ENCODE data around the gene UTP18. TPM values are rescaled to one million over a fixed set of nuclear protein-coding genes. Genes with fewer than 3 reads are reported as not detected.
A peak's percentile ranks its signal among the peaks of the same experiment; 100 is the strongest.
"Not testable (repeated sequence)": the region's sequence is repeated elsewhere in the genome, so short reads cannot be mapped to it uniquely, and the experiment has no call there.

Gene UTP18
- total RNA-seq, 1 donor from 2014 or later, result 38.5 TPM

DNA sequence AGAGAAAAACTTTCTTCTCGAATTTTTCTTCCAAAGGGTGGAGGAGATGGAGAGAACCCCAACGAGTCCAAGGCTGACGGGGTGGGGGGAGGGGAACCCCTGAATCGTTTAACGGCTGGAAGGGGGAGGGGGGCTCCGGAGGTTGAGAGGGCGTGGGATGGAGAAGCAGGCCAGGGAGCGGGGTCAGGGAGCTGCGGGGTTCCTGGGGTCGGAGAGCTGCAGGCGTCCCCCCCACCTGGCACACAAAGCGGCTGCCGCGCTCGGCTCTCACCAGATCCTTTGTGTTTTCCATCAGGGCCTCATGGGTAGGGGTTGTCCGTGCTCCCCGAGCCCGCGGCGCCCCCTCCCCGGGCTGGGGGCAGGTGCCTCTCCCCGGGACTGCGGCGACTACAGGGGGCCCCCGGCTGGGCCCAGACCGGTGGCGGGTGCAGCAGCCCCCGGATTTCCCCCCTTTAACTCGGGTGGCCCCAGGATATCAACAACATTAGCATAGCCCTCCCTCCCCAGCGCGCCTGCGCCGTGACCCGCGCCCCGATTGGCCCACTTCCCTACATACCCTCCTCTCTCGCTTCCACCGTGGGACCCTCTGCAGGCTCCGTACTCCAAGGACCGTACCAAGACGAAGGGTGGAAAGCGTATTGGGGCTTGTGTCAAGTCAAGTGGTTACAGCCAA lies 646 bp upstream of the UTP18 start, which contains the start of gene MBTD1:
Gene MBTD1 (minus strand): TSS at position 486 of the 673 bp plus-strand sequence. CDS start 34,888 bp downstream, outside the sequence.
- DNase-seq, result peak; percentile 100

GRCh38 chr17:51261024-51261963 lies 948 bp downstream of the UTP18 start:
- DNase-seq, result peak; percentile 29

DNA sequence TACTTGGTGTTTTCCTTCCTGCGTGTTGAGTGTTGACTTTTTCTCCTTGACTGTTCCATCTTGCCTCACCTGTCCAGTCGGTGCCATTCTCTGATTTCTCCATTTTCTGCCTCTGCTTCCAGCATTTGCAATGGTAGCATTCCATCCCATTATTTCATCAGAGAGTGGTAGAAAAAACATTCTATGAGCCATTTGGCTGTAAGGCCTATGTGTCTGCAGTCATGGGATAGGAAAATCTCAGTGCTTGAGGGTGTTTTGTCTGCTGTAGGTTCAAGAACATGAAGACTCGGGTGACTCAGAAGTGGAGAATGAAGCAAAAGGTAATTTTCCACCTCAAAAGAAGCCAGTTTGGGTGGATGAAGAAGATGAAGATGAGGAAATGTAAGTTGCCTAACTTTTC lies 2.7 kb downstream of the UTP18 start:
- no peak for DNase-seq

GRCh38 chr17:51264466-51264865 lies 4.1 kb downstream of the UTP18 start:
- not testable (repeated sequence) for DNase-seq

DNA sequence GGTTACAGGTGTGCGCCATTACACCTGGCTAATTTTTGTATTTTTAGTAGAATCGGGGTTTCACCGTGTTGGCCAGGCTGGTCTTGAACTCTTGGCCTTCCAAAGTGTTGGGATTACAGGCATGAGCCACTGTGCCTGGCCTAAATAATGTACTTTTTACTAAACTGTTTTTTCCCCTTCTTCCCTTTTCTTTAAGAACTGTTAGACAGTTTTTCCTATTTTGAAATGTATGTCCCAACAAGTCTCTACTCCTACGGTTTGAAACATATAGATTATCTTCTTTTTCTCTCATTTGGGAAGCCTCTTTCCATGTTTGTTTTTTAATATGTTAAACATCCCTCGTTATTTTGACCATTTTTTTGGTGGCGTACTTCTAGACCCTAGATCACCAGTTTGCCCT lies 9.6 kb downstream of the UTP18 start:
- no peak for DNase-seq

- DNase-seq, result no peak
Observed at GRCh38 chr17:51270636-51271035, 10.3 kb downstream of the UTP18 start.

- no peak for DNase-seq
Observed at GRCh38 chr17:51272812-51273211, 12.5 kb downstream of the UTP18 start.

- no peak for DNase-seq
Observed at GRCh38 chr17:51275381-51275780, 15.0 kb downstream of the UTP18 start.

DNA sequence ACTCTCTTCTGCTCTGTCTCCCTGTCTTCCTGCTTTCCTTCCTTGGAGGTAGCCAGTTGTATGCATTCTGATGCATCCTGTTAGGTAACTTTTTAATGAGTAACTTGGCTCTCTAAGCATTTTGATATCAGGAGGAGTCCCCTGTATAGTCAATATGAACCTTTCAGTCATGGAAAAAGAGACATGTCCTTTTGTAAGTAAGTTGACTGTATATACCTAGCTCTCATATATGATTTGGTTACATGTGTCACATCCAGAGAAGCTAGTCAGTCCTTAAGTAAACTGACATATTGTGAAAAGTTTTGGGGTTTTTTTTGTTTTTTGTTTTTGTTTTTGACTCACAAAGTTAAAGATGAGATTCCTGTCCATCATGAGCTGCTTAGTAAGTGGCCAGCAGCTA lies 18.8 kb downstream of the UTP18 start:
- DNase-seq, result no peak

GRCh38 chr17:51287412-51287811 lies 27.1 kb downstream of the UTP18 start:
- no peak for DNase-seq

- no peak for DNase-seq
Observed at GRCh38 chr17:51289696-51290111, 29.4 kb downstream of the UTP18 start.

DNA sequence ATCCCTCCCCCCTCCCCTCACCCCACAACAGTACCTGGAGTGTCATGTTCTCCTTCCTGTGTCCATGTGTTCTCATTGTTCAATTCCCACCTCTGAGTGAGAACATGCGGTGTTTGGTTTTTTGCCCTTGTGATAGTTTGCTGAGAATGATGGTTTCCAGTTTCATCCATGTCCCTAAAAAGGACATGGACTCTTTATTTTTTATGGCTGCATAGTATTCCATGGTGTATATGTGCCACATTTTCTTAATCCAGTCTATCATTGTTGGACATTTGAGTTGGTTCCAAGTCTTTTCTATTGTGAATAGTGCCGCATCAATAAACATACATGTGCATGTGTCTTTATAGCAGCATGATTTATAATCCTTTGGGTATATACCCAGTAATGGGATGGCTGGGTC lies 34.0 kb downstream of the UTP18 start:
- not testable (repeated sequence) for DNase-seq

DNA sequence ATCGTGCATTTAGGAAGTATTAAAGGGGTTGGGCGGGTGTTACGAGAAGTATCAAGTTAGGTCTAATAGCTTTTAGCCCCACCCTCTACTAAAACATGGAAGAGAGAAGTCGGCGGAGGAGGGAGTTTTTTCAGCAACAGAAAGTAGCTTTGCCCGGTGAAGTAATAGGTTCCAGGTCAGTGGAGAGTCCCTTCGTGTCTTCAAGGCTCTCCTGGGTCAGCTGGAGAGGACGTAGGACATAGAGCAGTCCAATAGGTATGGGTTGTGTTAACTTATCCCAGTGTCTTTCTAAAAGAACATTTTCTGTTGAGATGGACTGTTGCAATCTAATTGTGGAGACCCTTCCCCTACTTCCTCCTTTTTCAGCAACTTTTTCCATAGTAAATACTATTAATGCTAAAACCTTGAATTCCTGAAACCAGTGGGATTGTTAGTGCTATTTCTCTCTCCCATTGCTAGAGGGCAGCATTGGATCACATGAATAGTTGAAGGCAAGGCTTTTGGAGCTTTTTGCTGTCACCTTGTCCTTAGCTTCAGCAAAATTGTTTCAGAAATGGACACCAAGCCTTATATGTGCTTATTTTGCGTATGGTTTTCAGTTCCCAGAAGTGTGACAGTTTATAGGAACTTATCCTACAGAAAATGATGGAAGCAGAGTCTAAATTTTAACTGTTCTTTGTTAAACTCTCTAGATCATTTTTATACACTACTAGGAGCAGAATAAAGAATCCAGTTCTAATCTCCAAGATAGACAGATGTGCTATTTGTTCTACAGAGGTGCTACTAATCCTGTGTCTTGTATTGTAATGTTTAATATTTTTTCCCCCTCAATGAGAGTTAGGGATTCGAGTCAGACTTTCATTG lies 38.4 kb downstream of the UTP18 start:
- peak; percentile 27 for DNase-seq

DNA sequence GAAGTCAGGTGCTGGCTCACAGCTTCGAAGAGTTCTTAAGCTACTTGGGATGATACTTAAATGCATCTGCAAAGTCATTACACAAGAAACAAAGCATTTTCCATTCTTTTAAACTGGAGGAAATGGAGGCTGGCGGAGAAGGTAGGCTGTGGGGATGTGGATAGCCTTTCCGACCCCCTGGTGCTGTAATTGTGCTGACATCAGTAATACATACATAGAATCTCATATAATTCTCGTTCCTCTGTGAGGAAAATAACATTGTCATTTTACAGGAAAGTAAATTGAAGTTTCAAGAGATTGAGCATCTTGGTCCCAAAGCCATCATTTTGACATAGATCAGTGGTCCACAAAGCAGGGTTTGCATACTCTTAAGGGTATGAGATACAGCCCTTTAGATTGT lies 39.5 kb downstream of the UTP18 start:
- DNase-seq, result no peak

- no peak for DNase-seq
Observed at GRCh38 chr17:51305182-51305581, 44.8 kb downstream of the UTP18 start.

DNA sequence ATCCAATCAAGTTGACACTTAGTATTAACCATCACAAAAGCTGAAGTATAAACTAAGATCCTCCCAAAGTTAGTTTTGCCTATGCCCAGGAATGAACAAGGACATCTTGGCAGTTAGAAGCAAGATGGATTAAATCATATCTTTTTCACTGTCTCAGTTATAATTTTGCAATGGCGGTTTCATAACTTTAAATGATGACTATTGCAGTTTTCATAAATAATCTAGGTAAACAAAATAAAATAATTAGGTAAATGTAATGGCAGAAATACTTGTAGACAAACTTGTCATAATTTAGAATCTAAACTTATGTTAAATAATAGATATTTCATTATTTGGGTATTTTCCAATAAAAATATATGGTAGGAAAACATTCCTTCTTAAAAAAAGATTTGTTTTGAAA lies 51.7 kb downstream of the UTP18 start:
- DNase-seq, result not testable (repeated sequence)

DNA sequence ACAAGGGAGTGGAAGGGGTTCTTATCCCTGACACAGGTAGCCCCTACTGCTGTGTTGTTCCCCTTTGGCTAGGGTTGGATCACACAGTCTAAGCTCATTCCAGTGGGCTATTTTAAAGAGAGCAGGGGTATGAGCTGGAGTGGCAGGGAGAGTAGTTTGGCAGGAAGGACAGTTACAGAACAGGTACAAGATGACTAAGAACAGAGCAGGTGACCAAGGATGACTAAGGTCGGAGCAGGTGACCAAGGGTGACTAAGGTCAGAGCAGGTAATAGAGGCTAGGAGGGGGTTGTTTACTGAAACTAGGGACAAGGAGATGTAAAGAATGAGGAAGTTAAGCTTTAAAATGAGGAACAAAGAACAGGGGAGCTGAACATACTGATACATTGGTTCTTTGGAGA lies 58.8 kb downstream of the UTP18 start:
- DNase-seq, result no peak

- DNase-seq, result no peak
Observed at GRCh38 chr17:51322390-51323029, 62.2 kb downstream of the UTP18 start.

GRCh38 chr17:51325471-51325870 lies 65.1 kb downstream of the UTP18 start:
- DNase-seq, result no peak

DNA sequence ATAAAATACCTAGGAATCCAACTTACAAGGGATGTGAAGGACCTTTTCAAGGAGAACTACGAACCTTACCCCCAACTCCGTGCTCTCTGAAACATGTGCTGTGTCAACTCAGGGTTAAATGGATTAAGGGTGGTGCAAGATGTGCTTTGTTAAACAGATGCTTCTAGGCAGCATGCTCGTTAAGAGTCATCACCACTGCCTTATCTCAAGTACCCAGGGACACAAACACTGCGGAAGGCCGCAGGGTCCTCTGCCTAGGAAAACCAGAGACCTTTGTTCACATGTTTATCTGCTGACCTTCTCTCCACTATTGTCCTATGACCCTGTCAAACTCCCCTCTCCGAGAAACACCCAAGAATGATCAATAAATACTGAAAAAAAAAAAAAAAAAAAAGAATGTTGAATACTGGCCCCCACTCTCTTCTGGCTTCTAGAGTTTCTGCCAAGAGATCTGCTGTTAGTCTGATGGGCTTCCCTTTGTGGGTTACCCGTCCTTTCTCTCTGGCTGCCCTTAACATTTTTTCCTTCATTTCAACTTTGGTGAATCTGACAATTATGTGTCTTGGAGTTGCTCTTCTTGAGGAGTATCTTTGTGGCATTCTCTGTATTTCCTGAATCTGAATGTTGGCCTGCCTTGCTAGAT lies 70.6 kb downstream of the UTP18 start:
- DNase-seq, result not testable (repeated sequence)

GRCh38 chr17:51335006-51335590 lies 74.8 kb downstream of the UTP18 start:
- no peak for DNase-seq

All from skin of body (tissue), 2 donors.